Activated T-cell treated with anti-CD3 and anti-CD28 coated beads, Interleukin-2, amount 50 U/mL, for 4 hours (primary cell): ENCODE results near the gene ADARB1. TPM values are rescaled to one million over a fixed set of nuclear protein-coding genes. Genes with fewer than 3 reads are reported as not detected.

Experiments used
- ATAC-seq, 2 donors: fragments of 200-7000 bp; cut with Tn5 transposase; one replicate each; pipeline ENCODE4 v1.10.0; 2021
- DNase-seq: peaks from one replicate; pipeline ENCODE4 v3.0.0-alpha.2; 2020
- H3K27me3 Mint-ChIP-seq: one replicate; pipeline ENCODE4 v1.8.0; 2021; ENCODE audit warnings: low read depth, mixed read lengths
- H3K36me3 Mint-ChIP-seq: one replicate; pipeline ENCODE4 v1.8.0; 2022; ENCODE audit warnings: mixed read lengths; ENCODE audit not compliant: insufficient read depth
- H3K4me1 Mint-ChIP-seq: one replicate; pipeline ENCODE4 v1.8.0; 2021; ENCODE audit warnings: low read depth, mixed read lengths
- H3K4me3 Mint-ChIP-seq: one replicate; pipeline ENCODE4 v1.8.0; 2021; ENCODE audit warnings: mild to moderate bottlenecking, moderate library complexity, mixed read lengths
- H3K9me3 Mint-ChIP-seq: one replicate; pipeline ENCODE4 v1.8.0; 2021; ENCODE audit warnings: mixed read lengths
- total RNA-seq, 3 donors: library from RNA; stranded (reverse); gene quantifications; one replicate each; pipeline ENCODE4 v1.2.1, GENCODE V29; 2021

ADARB1 gene
- total RNA-seq, 3 donors from 2014 or later: 28.1 to 32.9 (median 30.9) TPM

GRCh38 chr21:45161038-45161945 lies 86.9 kb downstream of the ADARB1 start:
- ATAC-seq: no peak
- peaks cover 4% of the 10 kb centered on the region for H3K4me1 Mint-ChIP-seq
- no peaks in the 10 kb centered on the region for H3K9me3 Mint-ChIP-seq
- peaks cover 10% of the 10 kb centered on the region for H3K36me3 Mint-ChIP-seq
- no peak overlapping the region for H3K4me3 Mint-ChIP-seq
- no peak for DNase-seq
- H3K27me3 Mint-ChIP-seq: no peaks in the 10 kb centered on the region

- H3K4me1 Mint-ChIP-seq: peaks cover 7% of the 10 kb centered on the region
- no peaks in the 10 kb centered on the region for H3K27me3 Mint-ChIP-seq
- ATAC-seq: no peak
- no peak overlapping the region for H3K4me3 Mint-ChIP-seq
- no peak for DNase-seq
- no peaks in the 10 kb centered on the region for H3K9me3 Mint-ChIP-seq
- peaks cover 5% of the 10 kb centered on the region for H3K36me3 Mint-ChIP-seq
These were observed 87.7 kb downstream of the ADARB1 start for GRCh38 chr21:45162115-45162514.

- H3K9me3 Mint-ChIP-seq: no peaks in the 10 kb centered on the region
- ATAC-seq: no peak
- peaks cover 5% of the 10 kb centered on the region for H3K36me3 Mint-ChIP-seq
- no peak for DNase-seq
- no peak overlapping the region for H3K4me3 Mint-ChIP-seq
- H3K4me1 Mint-ChIP-seq: peaks cover 6% of the 10 kb centered on the region
- no peaks in the 10 kb centered on the region for H3K27me3 Mint-ChIP-seq
These were observed 88.4 kb downstream of the ADARB1 start for GRCh38 chr21:45162809-45163208.

- H3K4me1 Mint-ChIP-seq: peaks cover 8% of the 10 kb centered on the region
- DNase-seq: no peak
- peaks cover 5% of the 10 kb centered on the region for H3K36me3 Mint-ChIP-seq
- no peaks in the 10 kb centered on the region for H3K27me3 Mint-ChIP-seq
- no peaks in the 10 kb centered on the region for H3K9me3 Mint-ChIP-seq
- H3K4me3 Mint-ChIP-seq: no peak overlapping the region
- no peak for ATAC-seq
These were observed 89.2 kb downstream of the ADARB1 start for GRCh38 chr21:45163413-45164123.

- Mint-ChIP-seq H3K27me3 (no peaks in the 10 kb centered on the region), H3K9me3 (no peaks in the 10 kb centered on the region), H3K4me3 (no peak overlapping the region), H3K4me1 (peaks cover 12% of the 10 kb centered on the region), H3K36me3 (peaks cover 5% of the 10 kb centered on the region)
- DNase-seq (no peak), ATAC-seq (no peak)
These were observed 89.7 kb downstream of the ADARB1 start for GRCh38 chr21:45164124-45164511.

GRCh38 chr21:45164838-45165237 lies 90.5 kb downstream of the ADARB1 start:
- Mint-ChIP-seq H3K4me3 (no peak overlapping the region), H3K4me1 (peaks cover 18% of the 10 kb centered on the region), H3K9me3 (no peaks in the 10 kb centered on the region), H3K36me3 (peaks cover 5% of the 10 kb centered on the region), H3K27me3 (no peaks in the 10 kb centered on the region)
- DNase-seq (no peak), ATAC-seq (no peak)

GRCh38 chr21:45166931-45167330 lies 92.6 kb downstream of the ADARB1 start:
- H3K27me3 Mint-ChIP-seq: no peaks in the 10 kb centered on the region
- no peak overlapping the region for H3K4me3 Mint-ChIP-seq
- no peak for DNase-seq
- H3K4me1 Mint-ChIP-seq: peaks cover 28% of the 10 kb centered on the region
- H3K9me3 Mint-ChIP-seq: no peaks in the 10 kb centered on the region
- ATAC-seq: no peak
- H3K36me3 Mint-ChIP-seq: peaks cover 9% of the 10 kb centered on the region

GRCh38 chr21:45167796-45168222 lies 93.4 kb downstream of the ADARB1 start:
- ATAC-seq: no peak
- DNase-seq: no peak
- Mint-ChIP-seq H3K9me3 (no peaks in the 10 kb centered on the region), H3K4me1 (peaks cover 28% of the 10 kb centered on the region), H3K36me3 (peaks cover 5% of the 10 kb centered on the region), H3K27me3 (no peaks in the 10 kb centered on the region), H3K4me3 (no peak overlapping the region)

GRCh38 chr21:45168522-45168921 lies 94.1 kb downstream of the ADARB1 start:
- Mint-ChIP-seq H3K27me3 (no peaks in the 10 kb centered on the region), H3K36me3 (peaks cover 5% of the 10 kb centered on the region), H3K9me3 (no peaks in the 10 kb centered on the region), H3K4me1 (peaks cover 28% of the 10 kb centered on the region), H3K4me3 (no peak overlapping the region)
- ATAC-seq (no peak), DNase-seq (no peak)

GRCh38 chr21:45169001-45169400 lies 94.6 kb downstream of the ADARB1 start:
- H3K27me3 Mint-ChIP-seq: no peaks in the 10 kb centered on the region
- H3K4me3 Mint-ChIP-seq: no peak overlapping the region
- H3K9me3 Mint-ChIP-seq: no peaks in the 10 kb centered on the region
- ATAC-seq (no peak), DNase-seq (no peak)
- peaks cover 7% of the 10 kb centered on the region for H3K36me3 Mint-ChIP-seq
- peaks cover 28% of the 10 kb centered on the region for H3K4me1 Mint-ChIP-seq

GRCh38 chr21:45169682-45170081 lies 95.3 kb downstream of the ADARB1 start:
- Mint-ChIP-seq H3K9me3 (no peaks in the 10 kb centered on the region), H3K27me3 (no peaks in the 10 kb centered on the region), H3K4me1 (peaks cover 28% of the 10 kb centered on the region), H3K36me3 (peaks cover 7% of the 10 kb centered on the region), H3K4me3 (no peak overlapping the region)
- ATAC-seq (no peak), DNase-seq (no peak)

- no peak for ATAC-seq
- H3K9me3 Mint-ChIP-seq: no peaks in the 10 kb centered on the region
- H3K4me3 Mint-ChIP-seq: no peak overlapping the region
- H3K36me3 Mint-ChIP-seq: peaks cover 7% of the 10 kb centered on the region
- no peak for DNase-seq
- H3K4me1 Mint-ChIP-seq: peaks cover 28% of the 10 kb centered on the region
- no peaks in the 10 kb centered on the region for H3K27me3 Mint-ChIP-seq
These were observed 96.6 kb downstream of the ADARB1 start for GRCh38 chr21:45170987-45171386.

- H3K4me3 Mint-ChIP-seq: no peak overlapping the region
- no peak for DNase-seq
These were observed 98.0 kb downstream of the ADARB1 start for GRCh38 chr21:45172420-45172819.

GRCh38 chr21:45175326-45176095 lies 101.1 kb downstream of the ADARB1 start:
- no peak for DNase-seq
- Mint-ChIP-seq H3K9me3 (no peaks in the 10 kb centered on the region), H3K4me3 (no peak overlapping the region), H3K36me3 (peaks cover 35% of the 10 kb centered on the region), H3K4me1 (peaks cover 8% of the 10 kb centered on the region), H3K27me3 (no peaks in the 10 kb centered on the region)
- ATAC-seq: no peak

More at GRCh38 chr21:45172420-45172819, 98.0 kb downstream of the ADARB1 start:
- H3K27me3 Mint-ChIP-seq: no peaks in the 10 kb centered on the region
- H3K9me3 Mint-ChIP-seq: no peaks in the 10 kb centered on the region
- peaks cover 20% of the 10 kb centered on the region for H3K36me3 Mint-ChIP-seq
- ATAC-seq: no peak
- peaks cover 25% of the 10 kb centered on the region for H3K4me1 Mint-ChIP-seq
